Measurements from ENCODE around the gene OR4F6.

The OR4F6 gene

DNA sequence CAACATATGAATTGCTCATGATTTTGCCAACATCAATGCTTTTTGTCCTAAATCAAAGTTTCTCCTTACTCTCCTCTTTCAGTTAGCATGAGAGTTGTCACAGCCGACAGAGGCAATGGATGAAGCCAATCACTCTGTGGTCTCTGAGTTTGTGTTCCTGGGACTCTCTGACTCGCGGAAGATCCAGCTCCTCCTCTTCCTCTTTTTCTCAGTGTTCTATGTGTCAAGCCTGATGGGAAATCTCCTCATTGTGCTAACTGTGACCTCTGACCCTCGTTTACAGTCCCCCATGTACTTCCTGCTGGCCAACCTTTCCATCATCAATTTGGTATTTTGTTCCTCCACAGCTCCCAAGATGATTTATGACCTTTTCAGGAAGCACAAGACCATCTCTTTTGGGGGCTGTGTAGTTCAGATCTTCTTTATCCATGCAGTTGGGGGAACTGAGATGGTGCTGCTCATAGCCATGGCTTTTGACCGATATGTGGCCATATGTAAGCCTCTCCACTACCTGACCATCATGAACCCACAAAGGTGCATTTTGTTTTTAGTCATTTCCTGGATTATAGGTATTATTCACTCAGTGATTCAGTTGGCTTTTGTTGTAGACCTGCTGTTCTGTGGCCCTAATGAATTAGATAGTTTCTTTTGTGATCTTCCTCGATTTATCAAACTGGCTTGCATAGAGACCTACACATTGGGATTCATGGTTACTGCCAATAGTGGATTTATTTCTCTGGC lies 2.5 kb downstream of the OR4F6 start:
- DNase-seq, result no peak

DNA sequence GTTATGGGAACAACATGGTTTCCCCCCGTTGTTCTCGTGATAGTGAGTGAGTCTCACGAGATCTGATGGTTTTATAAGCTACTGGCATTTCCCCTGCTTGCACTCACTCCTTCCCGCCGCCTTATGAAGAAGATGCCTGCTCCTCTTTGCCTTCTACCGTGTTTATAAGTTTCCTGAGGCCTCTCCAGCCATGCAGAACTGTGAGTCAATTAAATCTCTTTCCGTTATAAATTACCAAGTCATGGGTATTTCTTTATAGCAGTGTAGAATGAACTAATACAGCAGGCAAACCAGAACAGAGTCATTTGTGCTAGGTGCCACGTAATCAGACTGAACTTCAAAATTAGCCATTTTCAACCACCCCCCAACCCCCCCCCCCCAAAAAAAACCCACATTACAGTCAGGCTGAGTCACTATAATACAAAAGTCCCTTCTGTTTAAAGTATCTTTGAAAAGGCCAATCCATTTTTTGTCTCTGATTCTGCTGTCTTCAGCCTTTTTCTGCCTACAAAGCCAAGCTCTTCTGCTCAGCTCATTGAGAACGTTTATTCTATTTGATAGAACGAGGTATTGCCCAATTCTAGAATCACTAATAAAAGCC lies 4.1 kb downstream of the OR4F6 start:
- no peak for DNase-seq

DNA sequence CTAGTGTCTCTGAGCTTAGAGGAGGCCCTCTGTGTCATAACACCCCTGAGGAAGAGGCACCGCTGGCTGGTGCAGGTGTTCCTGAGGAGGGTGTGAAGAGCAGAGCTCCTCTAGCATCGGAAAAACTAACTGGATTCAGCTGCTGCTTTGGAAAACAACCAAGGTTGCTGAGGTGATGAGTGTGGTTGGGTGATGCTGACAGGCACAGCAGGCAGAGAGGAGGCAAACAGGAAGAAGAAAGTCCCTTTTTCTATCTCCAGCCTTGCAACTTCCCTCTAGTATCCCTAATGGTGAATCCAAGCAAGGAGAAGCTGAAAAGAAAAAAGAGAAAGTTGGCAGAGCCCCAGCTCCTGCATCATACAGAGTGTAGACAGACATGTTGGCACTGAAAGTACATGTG lies 4.9 kb downstream of the OR4F6 start:
- DNase-seq, result no peak

DNA sequence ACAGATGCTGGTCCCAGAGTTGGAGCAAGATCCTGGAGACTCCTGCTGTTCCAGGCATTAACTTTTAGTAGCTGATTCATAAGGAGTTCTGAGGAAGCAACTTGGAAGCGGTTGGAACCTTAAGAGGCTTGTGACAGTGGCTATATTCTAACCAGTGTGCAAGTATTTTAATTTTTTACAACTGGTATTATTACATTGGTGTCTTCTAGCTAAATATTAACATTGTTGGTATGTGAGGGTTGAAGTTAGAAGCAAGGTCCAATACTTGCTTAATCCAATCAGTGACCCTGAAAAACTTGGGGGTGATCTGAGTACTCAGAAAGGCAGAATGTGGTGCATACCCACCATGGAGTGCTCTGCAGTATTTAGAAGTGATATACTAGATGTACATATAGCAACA lies 7.1 kb downstream of the OR4F6 start:
- no peak for DNase-seq

DNA sequence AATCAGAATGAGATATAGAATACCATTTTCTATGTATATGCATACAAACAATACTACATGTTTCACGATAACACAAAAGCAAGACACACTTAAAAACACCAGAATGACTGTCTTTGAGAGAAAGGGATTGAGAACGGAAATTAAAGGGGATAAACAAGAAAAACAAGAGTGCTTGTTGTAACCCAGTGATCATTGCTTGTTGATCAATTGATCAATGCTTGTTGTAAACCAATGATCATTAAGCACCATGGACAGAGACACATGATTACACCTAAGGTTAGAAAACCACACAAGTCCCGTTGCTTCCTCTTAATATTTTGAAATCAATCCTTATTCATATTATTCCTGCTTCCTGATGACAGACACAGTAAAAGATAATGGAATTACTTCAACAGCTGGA lies 7.6 kb downstream of the OR4F6 start:
- DNase-seq, result no peak

DNA sequence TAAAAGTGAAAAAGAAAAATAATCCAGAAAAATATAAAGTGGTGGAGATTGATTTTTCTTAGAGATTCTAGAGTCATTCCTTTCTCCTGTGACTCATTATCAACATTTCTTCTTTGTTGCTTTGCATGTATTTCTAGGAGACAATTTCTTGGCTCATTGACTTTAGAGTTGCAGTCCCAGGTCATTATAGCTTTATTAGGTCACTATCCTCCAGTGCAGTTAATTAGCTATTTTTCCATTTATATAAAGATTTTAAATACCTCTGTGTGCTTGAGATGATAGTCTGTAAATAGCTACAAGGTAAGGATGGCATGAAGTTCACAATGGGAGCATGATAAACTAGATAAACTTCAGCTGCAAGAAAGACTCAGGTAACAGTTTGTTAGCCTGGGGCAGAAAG lies 8.6 kb downstream of the OR4F6 start, which contains the start of gene OR4F15:
OR4F15 (plus strand) TSS at position 301 of the 400 bp plus-strand sequence. CDS start 5,985 bp downstream, outside the sequence.
- no peak for DNase-seq

DNA sequence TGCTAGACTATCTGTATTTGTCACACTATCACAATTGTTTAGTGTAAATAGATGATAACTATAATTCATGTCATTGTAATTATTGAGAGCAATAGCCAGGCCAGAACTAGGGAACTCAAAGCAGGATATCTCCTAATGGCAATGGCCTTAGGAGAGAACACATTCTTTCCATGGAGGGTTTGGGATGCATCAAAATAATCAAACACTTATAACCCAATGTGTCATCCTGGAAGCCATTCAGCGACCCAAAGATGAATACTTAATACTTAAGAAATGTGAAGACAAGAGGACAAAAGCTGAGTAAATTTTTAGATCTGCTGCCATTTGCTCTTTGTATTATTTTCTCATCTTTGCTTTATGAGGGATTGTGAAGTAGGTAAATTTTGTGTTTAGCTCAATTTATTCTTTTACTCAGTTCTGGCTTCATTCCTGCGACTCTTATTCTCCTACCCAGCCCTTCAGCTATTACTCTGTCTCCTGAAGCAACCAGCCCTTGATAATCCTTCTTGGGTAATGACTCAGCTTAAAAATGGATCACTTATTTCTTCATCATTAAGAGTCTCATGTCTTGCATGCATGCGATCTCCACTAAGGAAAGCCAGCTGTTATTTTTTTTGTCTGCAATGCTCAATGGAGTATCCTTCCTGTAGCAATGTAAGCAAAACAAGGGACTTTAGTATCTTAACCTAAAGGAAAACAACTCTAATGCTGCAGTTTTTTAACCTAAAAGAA lies 10.7 kb downstream of the OR4F6 start:
- no peak for DNase-seq

DNA sequence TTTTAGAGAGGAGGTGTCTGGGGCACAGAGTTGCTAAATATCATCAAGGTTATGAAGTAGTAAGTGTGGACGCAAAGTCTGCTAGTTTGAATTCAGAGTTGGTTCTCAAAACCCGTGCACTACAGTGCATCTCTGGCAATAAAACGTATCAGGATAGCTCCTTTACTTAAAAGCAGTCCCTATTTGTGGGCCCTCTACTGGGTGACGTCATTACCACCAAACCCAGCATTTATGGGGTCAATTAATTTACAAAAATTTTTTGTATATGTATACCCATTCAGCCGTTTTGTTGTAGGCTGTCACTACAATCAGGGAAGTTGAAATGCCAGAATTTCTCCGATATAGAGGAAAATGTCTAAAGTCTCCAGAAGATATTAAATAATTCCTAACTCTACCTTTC lies 17.5 kb downstream of the OR4F6 start:
- no peak for DNase-seq

DNA sequence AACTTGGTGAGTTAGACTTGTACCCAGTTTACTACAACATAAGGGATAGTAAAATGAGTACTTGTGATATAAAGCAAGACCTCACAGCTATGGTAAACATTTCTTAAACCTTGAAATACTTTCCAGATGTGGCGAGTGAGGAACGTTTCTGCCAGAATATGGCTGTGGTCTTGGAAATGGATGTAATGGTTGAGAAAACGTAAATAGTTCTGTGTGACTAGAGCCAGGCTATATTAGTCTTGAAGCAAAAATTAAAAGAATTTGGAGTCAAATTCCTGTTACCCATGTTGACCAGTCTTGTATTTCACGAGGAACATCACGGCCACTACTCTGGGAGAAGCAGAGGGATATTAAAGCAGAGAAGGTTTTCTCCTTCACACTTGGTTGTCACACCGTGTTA lies 23.9 kb downstream of the OR4F6 start:
- no peak for DNase-seq

DNA sequence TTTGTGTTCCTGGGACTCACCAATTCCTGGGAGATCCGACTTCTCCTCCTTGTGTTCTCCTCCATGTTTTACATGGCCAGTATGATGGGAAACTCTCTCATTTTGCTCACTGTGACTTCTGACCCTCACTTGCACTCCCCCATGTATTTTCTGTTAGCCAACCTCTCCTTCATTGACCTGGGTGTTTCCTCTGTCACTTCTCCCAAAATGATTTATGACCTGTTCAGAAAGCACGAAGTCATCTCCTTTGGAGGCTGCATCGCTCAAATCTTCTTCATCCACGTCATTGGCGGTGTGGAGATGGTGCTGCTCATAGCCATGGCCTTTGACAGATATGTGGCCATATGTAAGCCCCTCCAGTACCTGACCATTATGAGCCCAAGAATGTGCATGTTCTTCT lies 25.5 kb downstream of the OR4F6 start:
- no peak for DNase-seq

DNA sequence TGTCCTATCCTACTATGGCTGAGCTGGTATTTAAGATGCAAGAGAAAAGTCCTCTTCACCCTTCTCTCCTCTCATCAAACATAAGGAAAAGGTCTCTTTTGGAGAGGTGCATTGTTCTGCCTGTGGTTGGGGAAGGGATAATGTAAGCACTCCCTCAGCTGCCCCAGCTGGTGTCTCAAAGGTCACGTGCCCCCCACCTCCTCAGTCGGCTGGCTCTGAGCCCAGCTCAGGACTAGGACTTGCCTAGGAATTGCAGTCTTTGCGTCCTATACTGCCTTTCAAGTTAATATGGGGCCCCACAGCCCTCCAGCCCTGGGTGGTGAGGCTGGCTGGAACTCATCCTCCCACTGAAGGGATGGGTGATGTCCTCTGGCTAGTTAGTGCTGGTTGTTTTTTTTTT lies 38.3 kb downstream of the OR4F6 start:
- DNase-seq, result no peak

DNA sequence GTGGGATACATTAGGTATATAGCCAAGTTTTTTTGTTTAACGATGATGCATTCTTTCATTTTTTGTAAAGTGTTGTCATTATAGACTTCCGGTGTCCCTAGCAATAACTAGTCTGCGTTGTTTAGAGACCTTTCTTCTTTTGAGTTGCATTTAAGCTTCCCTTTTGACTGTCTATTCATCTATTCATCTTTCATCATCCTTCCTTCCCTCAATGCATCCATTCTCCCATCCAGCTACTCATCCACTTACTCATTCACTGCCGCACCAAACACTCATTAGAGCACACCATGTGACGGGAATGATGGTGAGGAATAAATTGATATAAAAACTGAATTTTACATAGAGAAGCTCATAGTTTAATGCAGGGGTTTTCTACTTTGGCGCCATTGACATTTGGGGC lies 41.6 kb downstream of the OR4F6 start:
- no peak for DNase-seq

DNA sequence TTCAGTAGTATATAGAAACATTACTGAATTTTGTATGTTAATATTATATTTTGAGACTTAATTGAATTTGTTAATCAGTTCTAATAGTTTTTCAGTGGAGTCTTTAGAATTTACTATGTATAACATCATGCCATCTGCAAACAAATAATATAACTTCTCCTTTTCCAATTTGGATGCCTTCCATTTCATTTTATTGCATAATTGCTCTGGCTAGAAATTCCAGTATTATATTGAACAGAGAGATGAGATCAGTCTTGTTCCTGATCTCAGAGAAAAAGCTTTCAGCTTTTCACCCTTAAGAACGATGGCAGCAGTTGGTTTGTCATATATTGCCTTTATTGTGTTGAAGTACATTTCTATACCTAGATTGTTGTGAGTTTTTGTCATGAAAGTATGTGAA lies 49.0 kb downstream of the OR4F6 start:
- DNase-seq, result no peak

All from NCI-H2171 (cell line).